Hepatocyte (in vitro differentiated cells): ENCODE measurements around the gene GRM4. TPM values are rescaled to one million over a fixed set of nuclear protein-coding genes. Genes with fewer than 3 reads are reported as not detected.

ENCODE experiments used
- DNase-seq: peaks from one replicate; pipeline ENCODE4 v3.0.0-alpha.2; 2016; ENCODE audit warnings: low spot score
- H2AFZ ChIP-seq: fragments of 200-600 bp; sonication (generic); 2 replicates; pipeline ENCODE4 v1.6.0; 2016; ENCODE audit warnings: antibody characterized with exemption, mild to moderate bottlenecking
- H3K27ac ChIP-seq: fragments of 200-600 bp; sonication (generic); 2 replicates; pipeline ENCODE4 v1.5.1; 2016; ENCODE audit warnings: mild to moderate bottlenecking
- H3K27me3 ChIP-seq: fragments of 200-600 bp; sonication (generic); 2 replicates; pipeline ENCODE4 v1.6.1; 2016
- H3K36me3 ChIP-seq: fragments of 200-600 bp; sonication (generic); replicated peaks from 2 replicates; pipeline ENCODE4 v1.5.1; 2016; ENCODE audit warnings: low read depth; ENCODE audit not compliant: insufficient read depth
- H3K4me1 ChIP-seq: fragments of 200-600 bp; sonication (generic); 2 replicates; pipeline ENCODE4 v1.5.1; 2016; ENCODE audit warnings: mild to moderate bottlenecking, moderate library complexity; ENCODE audit not compliant: insufficient read depth
- H3K4me2 ChIP-seq: fragments of 200-600 bp; sonication (generic); 2 replicates; pipeline ENCODE4 v1.6.0; 2016
- H3K4me3 ChIP-seq: fragments of 200-600 bp; sonication (generic); 2 replicates; pipeline ENCODE4 v1.5.1; 2016; ENCODE audit warnings: mild to moderate bottlenecking
- H3K79me2 ChIP-seq: fragments of 200-600 bp; sonication (generic); 2 replicates; pipeline ENCODE4 v1.6.0; 2017; ENCODE audit warnings: mild to moderate bottlenecking
- H3K9me2 ChIP-seq: fragments of 200-600 bp; sonication (generic); replicated peaks from 2 replicates; pipeline ENCODE4 v1.6.0; 2017; ENCODE audit warnings: mild to moderate bottlenecking; ENCODE audit not compliant: insufficient read depth
- H3K9me3 ChIP-seq: fragments of 200-600 bp; sonication (generic); 2 replicates; pipeline ENCODE4 v1.5.1; 2016; ENCODE audit warnings: low read depth, mild to moderate bottlenecking
- H4K20me1 ChIP-seq: fragments of 200-600 bp; sonication (generic); 2 replicates; pipeline ENCODE4 v1.6.0; 2016; ENCODE audit warnings: mild to moderate bottlenecking; ENCODE audit not compliant: insufficient read depth, poor library complexity, severe bottlenecking
- EZH2 ChIP-seq: fragments of 200-600 bp; sonication (generic); IDR thresholded peaks from 2 replicates; pipeline ENCODE4 v1.6.1; 2016; ENCODE audit warnings: antibody characterized with exemption, mild to moderate bottlenecking, borderline replicate concordance
- EZH2phosphoT487 ChIP-seq: fragments of 200-600 bp; sonication (generic); IDR thresholded peaks from one replicate; pipeline ENCODE4 v1.6.1; 2018; ENCODE audit warnings: antibody characterized with exemption, mild to moderate bottlenecking, low read depth, moderate library complexity; ENCODE audit not compliant: unreplicated experiment, severe bottlenecking
- WGBS: methylation state at CpG from one replicate; pipeline ENCODE4 v1.1.6; 2016; ENCODE audit warnings: low lambda C conversion rate; ENCODE audit errors: missing lambda C conversion rate; 5-methylcytosine and 5-hydroxymethylcytosine counted together
- polyA plus RNA-seq: library from polyadenylated mRNA; unstranded; fragments of >200 nt; fragmentation: Nextera tagmentation; extraction: Ambion mirVana; gene quantifications from 2 replicates; pipeline ENCODE4 v1.2.1, GENCODE V29; 2016
- total RNA-seq: library from RNA; depleted of rRNA; stranded (reverse); fragments of >200 nt; gene quantifications from 2 replicates; pipeline ENCODE4 v1.2.3, GENCODE V29; 2014
- TF ChIP-seq, protein P1 (sequence below): fragments of 200-600 bp; sonication (generic); IDR thresholded peaks from 2 replicates; pipeline ENCODE4 v1.5.1; 2016; ENCODE audit warnings: antibody characterized with exemption, mild to moderate bottlenecking; ENCODE audit not compliant: poor library complexity

Gene GRM4
- total and polyA plus RNA-seq, 2 experiments from 2014 or later: 0.03 TPM; not detected in 1

DNA sequence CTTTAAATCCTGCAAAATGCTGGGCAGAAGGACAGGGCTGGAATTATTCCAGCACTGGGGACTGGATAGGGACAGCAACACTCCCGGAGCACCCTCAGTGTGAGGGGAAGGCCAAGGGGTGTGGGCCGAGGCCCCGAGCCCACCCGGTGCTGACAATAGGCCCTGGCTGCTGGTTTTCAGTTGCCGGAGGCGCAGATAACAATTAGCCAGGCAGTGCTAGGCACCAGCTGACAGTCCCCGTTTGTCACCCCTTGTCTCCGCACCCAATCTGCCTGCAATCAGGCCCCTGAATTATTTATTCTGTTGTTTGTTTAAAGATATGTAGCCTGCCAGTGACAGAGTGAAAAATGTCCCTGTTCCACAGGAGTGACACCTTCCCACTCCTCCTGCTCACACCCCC, 120.0 kb downstream of the GRM4 start:
- Histone ChIP-seq H3K79me2 (no peaks in the 10 kb centered on the region), H2AFZ (no peak overlapping the region), H3K27ac (no peak overlapping the region), H3K27me3 (no peaks in the 10 kb centered on the region), H3K36me3 (no peaks in the 10 kb centered on the region), H4K20me1 (no peaks in the 10 kb centered on the region), H3K4me2 (no peak overlapping the region), H3K4me3 (no peak overlapping the region), H3K4me1 (no peaks in the 10 kb centered on the region), H3K9me3 (no peaks in the 10 kb centered on the region), H3K9me2 (no peaks in the 10 kb centered on the region)
- no peak for DNase-seq
- TF ChIP-seq EZH2phosphoT487: no peak
- 45% methylated on average over 8 of the region's 8 CpGs for WGBS

DNA sequence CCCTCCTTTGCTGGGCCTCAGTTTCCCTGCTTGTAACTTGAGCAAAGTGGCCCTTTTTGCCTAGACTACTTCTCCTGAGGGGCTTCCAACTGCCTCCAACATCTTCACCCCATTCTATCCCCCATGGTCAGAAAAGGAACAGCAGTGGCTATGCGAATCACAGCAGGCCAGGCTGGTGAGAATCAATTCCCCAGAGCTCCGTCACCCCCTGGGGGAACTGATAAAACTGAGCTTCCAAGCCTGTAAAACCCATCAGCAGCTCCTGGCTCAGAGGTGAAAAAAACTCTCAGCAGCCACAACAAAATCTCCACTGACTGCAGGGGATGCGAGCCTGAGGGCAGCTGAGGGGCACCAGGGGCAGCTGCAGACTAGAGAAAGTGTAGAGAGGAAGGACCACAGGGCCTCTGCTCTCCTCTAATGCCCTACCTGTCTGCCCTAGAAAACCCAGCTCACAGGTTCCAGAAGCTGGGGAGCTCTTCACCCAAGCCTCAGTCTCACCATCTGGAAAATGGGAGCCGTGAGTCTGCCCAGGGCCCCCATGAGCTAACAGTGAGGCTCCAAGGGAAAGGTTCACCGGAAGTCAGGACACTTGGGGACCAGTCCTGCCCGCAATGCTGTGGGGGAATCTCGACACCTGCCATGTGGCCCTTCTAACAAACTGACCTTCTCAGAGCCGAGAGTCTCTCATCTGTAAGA, 120.6 kb downstream of the GRM4 start:
- TF ChIP-seq, protein P1, sequence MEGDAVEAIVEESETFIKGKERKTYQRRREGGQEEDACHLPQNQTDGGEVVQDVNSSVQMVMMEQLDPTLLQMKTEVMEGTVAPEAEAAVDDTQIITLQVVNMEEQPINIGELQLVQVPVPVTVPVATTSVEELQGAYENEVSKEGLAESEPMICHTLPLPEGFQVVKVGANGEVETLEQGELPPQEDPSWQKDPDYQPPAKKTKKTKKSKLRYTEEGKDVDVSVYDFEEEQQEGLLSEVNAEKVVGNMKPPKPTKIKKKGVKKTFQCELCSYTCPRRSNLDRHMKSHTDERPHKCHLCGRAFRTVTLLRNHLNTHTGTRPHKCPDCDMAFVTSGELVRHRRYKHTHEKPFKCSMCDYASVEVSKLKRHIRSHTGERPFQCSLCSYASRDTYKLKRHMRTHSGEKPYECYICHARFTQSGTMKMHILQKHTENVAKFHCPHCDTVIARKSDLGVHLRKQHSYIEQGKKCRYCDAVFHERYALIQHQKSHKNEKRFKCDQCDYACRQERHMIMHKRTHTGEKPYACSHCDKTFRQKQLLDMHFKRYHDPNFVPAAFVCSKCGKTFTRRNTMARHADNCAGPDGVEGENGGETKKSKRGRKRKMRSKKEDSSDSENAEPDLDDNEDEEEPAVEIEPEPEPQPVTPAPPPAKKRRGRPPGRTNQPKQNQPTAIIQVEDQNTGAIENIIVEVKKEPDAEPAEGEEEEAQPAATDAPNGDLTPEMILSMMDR: no peak
- TF ChIP-seq EZH2 (no peak), EZH2phosphoT487 (no peak)
- H3K9me3 ChIP-seq: no peaks in the 10 kb centered on the region
- no peaks in the 10 kb centered on the region for H3K79me2 ChIP-seq
- no peaks in the 10 kb centered on the region for H3K36me3 ChIP-seq
- 72% methylated on average over 8 of the region's 8 CpGs for WGBS
- no peaks in the 10 kb centered on the region for H3K27me3 ChIP-seq
- H3K27ac ChIP-seq: no peak overlapping the region
- no peak overlapping the region for H3K4me3 ChIP-seq
- no peak for DNase-seq
- H3K9me2 ChIP-seq: no peaks in the 10 kb centered on the region
- no peak overlapping the region for H2AFZ ChIP-seq
- H3K4me1 ChIP-seq: no peaks in the 10 kb centered on the region
- H3K4me2 ChIP-seq: no peak overlapping the region
- no peaks in the 10 kb centered on the region for H4K20me1 ChIP-seq

DNA sequence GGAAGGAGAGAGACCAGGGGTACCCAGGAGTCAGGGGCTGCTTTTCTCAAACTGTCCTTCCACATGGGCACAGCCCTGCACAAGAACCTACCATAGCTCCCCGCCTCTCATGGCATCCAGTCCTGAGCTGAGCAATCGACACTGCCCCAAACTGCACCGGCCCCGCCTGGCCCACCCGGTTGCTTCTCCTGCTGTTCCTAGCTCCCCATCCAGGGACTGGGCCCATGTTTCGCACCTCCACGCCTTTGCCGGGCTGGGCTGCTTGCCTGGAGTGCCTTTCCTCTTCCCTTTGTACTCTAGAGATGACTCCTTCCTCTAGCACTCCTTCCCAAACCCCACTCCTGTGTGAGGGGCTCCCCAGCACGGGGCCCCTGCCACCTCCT, 123.0 kb downstream of the GRM4 start:
- H3K79me2 ChIP-seq: no peaks in the 10 kb centered on the region
- H4K20me1 ChIP-seq: no peaks in the 10 kb centered on the region
- H3K9me2 ChIP-seq: no peaks in the 10 kb centered on the region
- no peak overlapping the region for H3K27ac ChIP-seq
- DNase-seq: no peak
- WGBS: 91% methylated on average over 9 of the region's 9 CpGs
- no peaks in the 10 kb centered on the region for H3K9me3 ChIP-seq
- no peak overlapping the region for H3K4me3 ChIP-seq
- no peaks in the 10 kb centered on the region for H3K27me3 ChIP-seq
- no peaks in the 10 kb centered on the region for H3K4me1 ChIP-seq
- H3K36me3 ChIP-seq: no peaks in the 10 kb centered on the region
- no peak overlapping the region for H2AFZ ChIP-seq
- TF ChIP-seq, protein P1: no peak
- TF ChIP-seq EZH2phosphoT487 (no peak), EZH2 (no peak)
- H3K4me2 ChIP-seq: no peak overlapping the region

DNA sequence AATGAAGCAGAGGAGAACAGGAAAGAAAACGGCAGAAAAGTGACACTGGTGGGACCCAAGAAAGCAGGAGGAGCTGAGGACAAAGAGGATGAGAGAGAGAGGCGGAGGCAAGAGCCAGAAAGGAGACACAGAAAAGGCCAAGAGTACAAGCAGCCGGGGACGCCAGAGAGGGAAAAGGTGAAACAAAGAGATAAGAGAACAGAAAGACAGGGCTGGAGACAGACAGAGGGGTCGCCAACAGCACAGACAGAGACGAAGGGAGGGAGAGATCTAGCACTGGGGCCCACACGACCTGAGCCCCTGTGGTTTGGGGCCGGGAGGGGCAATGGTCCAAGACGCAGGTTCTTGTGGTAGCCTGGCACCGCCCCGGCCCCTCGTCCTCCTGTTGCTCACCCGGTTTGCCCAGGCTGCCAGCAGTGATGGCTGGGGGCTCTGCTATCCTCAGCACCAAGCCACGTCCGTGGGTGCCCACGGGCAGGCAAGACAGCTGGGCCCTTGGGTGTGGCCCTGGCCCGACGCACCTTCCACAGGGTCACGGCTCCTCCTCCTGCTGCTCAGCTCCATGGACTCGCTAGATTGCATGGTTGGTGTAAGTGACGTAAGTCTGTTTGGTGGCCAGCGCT, 123.5 kb downstream of the GRM4 start:
- WGBS: 83% methylated on average over 22 of the region's 22 CpGs
- Histone ChIP-seq H3K9me3 (no peaks in the 10 kb centered on the region), H3K4me1 (no peaks in the 10 kb centered on the region), H3K4me3 (no peak overlapping the region), H3K27ac (no peak overlapping the region), H3K4me2 (no peak overlapping the region), H4K20me1 (no peaks in the 10 kb centered on the region), H3K27me3 (no peaks in the 10 kb centered on the region), H3K9me2 (no peaks in the 10 kb centered on the region), H3K79me2 (no peaks in the 10 kb centered on the region), H3K36me3 (no peaks in the 10 kb centered on the region), H2AFZ (no peak overlapping the region)
- no peak for DNase-seq
- TF ChIP-seq EZH2 (no peak), EZH2phosphoT487 (no peak)
- TF ChIP-seq, protein P1: no peak
